ENCODE data around the gene ATXN1. TPM values are rescaled to one million over a fixed set of nuclear protein-coding genes. Genes with fewer than 3 reads are reported as not detected.

The ATXN1 gene
- polyA plus RNA-seq, 1 of the 3 experiments (the other 2 are of a cell fraction): 7.9 TPM

DNA sequence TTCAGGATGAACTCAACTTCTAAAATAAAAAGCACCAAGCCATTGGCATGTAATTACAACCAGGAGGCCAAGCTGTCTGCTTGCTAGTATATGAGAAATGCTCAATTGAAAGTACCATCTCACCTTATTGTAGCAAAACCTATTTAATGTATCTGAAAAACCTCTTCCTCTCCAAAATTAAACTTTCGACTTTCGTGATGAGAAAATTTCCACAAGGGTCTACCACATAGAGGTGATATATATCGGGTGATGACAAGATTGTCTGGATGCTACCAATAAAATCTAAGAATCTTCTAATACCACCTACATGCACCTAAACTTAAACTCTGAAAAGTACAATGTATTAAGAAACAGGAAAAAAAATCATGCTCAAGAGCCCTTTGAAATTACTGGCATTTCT is 74.2 kb downstream of the ATXN1 start:
- no peak overlapping the region for H2AFZ ChIP-seq (ENCODE audit: low read depth)

More for the DNA sequence above, 74.2 kb downstream of the ATXN1 start:
- no peak overlapping the region for H3K9ac ChIP-seq
- H3K4me1 ChIP-seq (ENCODE audit: control insufficient read depth in 1 of 2, insufficient read depth in 2 of 2, low read depth in 1 of 2, low read length in 1 of 2): peaks cover 3 to 29% of the 10 kb centered on the region in 2 experiments; a peak in 3 of 4 replicates
- no peaks in the 10 kb centered on the region for H3K27me3 ChIP-seq (ENCODE audit: insufficient read depth)
- no peak for DNase-seq
- no peak overlapping the region for H3K4me2 ChIP-seq
- peaks cover 64% of the 10 kb centered on the region for H3K79me2 ChIP-seq (ENCODE audit: insufficient read depth)
- no peaks in the 10 kb centered on the region for H3K9me2 ChIP-seq
- 90% methylated on average over 3 of the region's 3 CpGs for WGBS (ENCODE audit: low lambda C conversion rate)
- no peaks in the 10 kb centered on the region for H3K36me3 ChIP-seq (replicated peaks in 1 of 2; ENCODE audit: control insufficient read depth in 1 of 2, insufficient read depth in 2 of 2, low read length in 1 of 2)
- no peak for TF ChIP-seq POLR2AphosphoS5 (IDR thresholded peaks at IDR 0.05; ENCODE audit: low read depth, low read length)
- no peak for TF ChIP-seq SIN3A (IDR thresholded peaks at IDR 0.05; ENCODE audit: borderline replicate concordance, low read depth, low read length)
- no peak for TF ChIP-seq CTCF (IDR thresholded peaks at IDR 0.05)
- TF ChIP-seq NFIC (IDR thresholded peaks at IDR 0.05; ENCODE audit: borderline replicate concordance): no peak
- no peak for TF ChIP-seq YY1 (IDR thresholded peaks at IDR 0.05; ENCODE audit: low read depth)
- no peak for TF ChIP-seq EZH2phosphoT487 (IDR thresholded peaks at IDR 0.05; ENCODE audit: borderline replicate concordance, low read depth)
- TF ChIP-seq, protein P1, sequence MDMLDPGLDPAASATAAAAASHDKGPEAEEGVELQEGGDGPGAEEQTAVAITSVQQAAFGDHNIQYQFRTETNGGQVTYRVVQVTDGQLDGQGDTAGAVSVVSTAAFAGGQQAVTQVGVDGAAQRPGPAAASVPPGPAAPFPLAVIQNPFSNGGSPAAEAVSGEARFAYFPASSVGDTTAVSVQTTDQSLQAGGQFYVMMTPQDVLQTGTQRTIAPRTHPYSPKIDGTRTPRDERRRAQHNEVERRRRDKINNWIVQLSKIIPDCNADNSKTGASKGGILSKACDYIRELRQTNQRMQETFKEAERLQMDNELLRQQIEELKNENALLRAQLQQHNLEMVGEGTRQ (IDR thresholded peaks at IDR 0.05; ENCODE audit: borderline replicate concordance, low read depth, low read length): no peak
- TF ChIP-seq ELF1 (IDR thresholded peaks at IDR 0.05): no peak
- TF ChIP-seq TEAD4 (IDR thresholded peaks at IDR 0.05; ENCODE audit: borderline replicate concordance, insufficient read depth): no peak
- TF ChIP-seq MEF2A (IDR thresholded peaks at IDR 0.05; ENCODE audit: borderline replicate concordance, low read depth): no peak
- no peak for TF ChIP-seq GATA2 (CRISPR knock-in tag; IDR thresholded peaks at IDR 0.05)
- TF ChIP-seq MXI1 (IDR thresholded peaks at IDR 0.05; ENCODE audit: low read depth, low read length): no peak
- no peak for TF ChIP-seq PBX3 (IDR thresholded peaks at IDR 0.05)
- TF ChIP-seq RFX5 (IDR thresholded peaks at IDR 0.05; ENCODE audit: low read length): no peak
- H3F3A ChIP-seq (replicated peaks; ENCODE audit: insufficient read depth): peaks cover 26% of the 10 kb centered on the region
- CTCF ChIA-PET: interaction anchor here (1.0 kb wide), 1 partner anchor 176 kb away, joined by 3 read pairs; no protein-coding TSS in a partner anchor
- no peaks in the 10 kb centered on the region for H3K9me3 ChIP-seq
- peaks cover 4% of the 10 kb centered on the region; the same call in 1 of the 2 replicates for H4K20me1 ChIP-seq (ENCODE audit: insufficient read depth)
- no peak overlapping the region for H3K4me3 ChIP-seq (ENCODE audit: low read depth in 2 of 2, low read length in 1 of 2)
- H3K27ac ChIP-seq (ENCODE audit: low read depth in 2 of 2, low read length in 1 of 2): peak overlapping the region in 1 of 2 experiments; percentile 2; a peak in 1 of 4 replicates
- POLR2A ChIA-PET: no interaction called here

Measured in SK-N-SH (cell line).